HCT116 (cell line): ENCODE data around the gene CFAP300. TPM values are rescaled to one million over a fixed set of nuclear protein-coding genes. Genes with fewer than 3 reads are reported as not detected.

Source experiments
- ATAC-seq: fragments of 200-7000 bp; cut with Tn5 transposase; 2 replicates; pipeline ENCODE4 v1.9.1; 2020; ENCODE audit warnings: mild to moderate bottlenecking, moderate library complexity
- BruUV-seq: library from RNA; stranded (reverse); fragments of 400-500 nt; replicated peaks from 2 replicates; lab custom pipeline; 2021; lab: Mats Ljungman, UMichigan
- CTCF ChIA-PET: fragments of 300-600 bp; sonication (Branson Sonifier 250); formaldehyde crosslinking; loops from one replicate; lab custom pipeline; 2021; ENCODE audit warnings: antibody characterized with exemption; lab: Charles Lee
- POLR2A ChIA-PET: fragments of 300-600, 350-600 bp; sonication (Branson Sonifier 250); formaldehyde crosslinking; loops from one replicate; lab custom pipeline; 2021; ENCODE audit warnings: antibody characterized with exemption; lab: Charles Lee
- RAD21 ChIA-PET, 2 experiments: fragments of 300-600 bp; sonication (Branson Sonifier 250); formaldehyde crosslinking; loops; one replicate each; lab custom pipeline; 2023; ENCODE audit warnings: low total read pairs in 2 of 2; ENCODE audit not compliant: uncharacterized antibody in 2 of 2, unreplicated experiment in 2 of 2, low non-redundant PET in 1 of 2; lab: Charles Lee
- DNase-seq: peaks from one replicate; pipeline ENCODE4 v3.0.0-alpha.2; 2010; ENCODE audit warnings: low read depth, low spot score
- H2AFZ ChIP-seq: fragments of 200-600 bp; shearing (Covaris generic), sonication (generic); 2 replicates; pipeline ENCODE4 v1.6.1; 2017; ENCODE audit warnings: low read depth, mixed run types, mixed read lengths, antibody characterized with exemption, low read length; ENCODE audit not compliant: poor library complexity, severe bottlenecking
- H3K27ac ChIP-seq: 2 replicates; pipeline ENCODE4 v1.5.1; 2012; ENCODE audit warnings: low read depth, low read length
- H3K27me3 ChIP-seq: fragments of 200-600 bp; sonication (generic); 2 replicates; pipeline ENCODE4 v1.6.1; 2016; ENCODE audit warnings: mixed run types, low read length, mixed read lengths; ENCODE audit not compliant: insufficient read depth
- H3K36me3 ChIP-seq, 2 experiments: fragments of 200-500 bp in 1 of 2; fragments of 200-600 bp in 1 of 2; sonication (Bioruptor generic) in 1 of 2; sonication (generic) in 1 of 2; 2 replicates each; pipeline versions ENCODE4 v1.5.1 to v1.6.1; 2014 to 2016; ENCODE audit warnings: low read length in 2 of 2, inconsistent platforms in 1 of 2, mixed read lengths in 1 of 2, mixed run types in 1 of 2; ENCODE audit not compliant: insufficient read depth in 2 of 2, control insufficient read depth in 1 of 2
- H3K4me1 ChIP-seq, 2 experiments: fragments of 200-600 bp in 1 of 2; sonication (generic) in 1 of 2; 2 replicates each; pipeline versions ENCODE4 v1.5.1 to v1.6.1; 2012 to 2017; ENCODE audit warnings: low read length in 2 of 2, inconsistent platforms in 1 of 2, mild to moderate bottlenecking in 1 of 2, mixed read lengths in 1 of 2, mixed run types in 1 of 2, moderate library complexity in 1 of 2; ENCODE audit not compliant: insufficient read depth in 2 of 2, control insufficient read depth in 1 of 2
- H3K4me2 ChIP-seq: fragments of 200-600 bp; sonication (generic); 2 replicates; pipeline ENCODE4 v1.6.1; 2017; ENCODE audit warnings: mixed run types, low read length, mixed read lengths
- H3K4me3 ChIP-seq, 2 experiments: fragments of 200-600 bp in 1 of 2; sonication (generic) in 1 of 2; replicated peaks in 1 of 2; 2 replicates each; pipeline ENCODE4 v1.5.1; 2011 to 2016; ENCODE audit warnings: low read length in 2 of 2, control low read depth in 1 of 2, low read depth in 1 of 2, mild to moderate bottlenecking in 1 of 2, mixed read lengths in 1 of 2, mixed run types in 1 of 2
- H3K79me2 ChIP-seq: fragments of 200-600 bp; sonication (generic); 2 replicates; pipeline ENCODE4 v1.6.1; 2017; ENCODE audit warnings: mild to moderate bottlenecking, mixed run types, low read length, moderate library complexity, mixed read lengths; ENCODE audit not compliant: insufficient read depth
- H3K9ac ChIP-seq: fragments of 200-600 bp; sonication (generic); 2 replicates; pipeline ENCODE4 v1.6.1; 2016; ENCODE audit warnings: low read length, mixed read lengths
- H3K9me2 ChIP-seq: fragments of 200-600 bp; sonication (generic), shearing (Covaris generic); 2 replicates; pipeline ENCODE4 v1.6.1; 2017; ENCODE audit warnings: mixed run types, mild to moderate bottlenecking, moderate library complexity; ENCODE audit not compliant: insufficient read depth
- H3K9me3 ChIP-seq, 2 experiments: fragments of 200-500 bp in 1 of 2; fragments of 200-600 bp in 1 of 2; sonication (Bioruptor generic) in 1 of 2; sonication (generic) in 1 of 2; 2 replicates each; pipeline ENCODE4 v1.6.1; 2014 to 2017; ENCODE audit warnings: low read length in 2 of 2, mixed read lengths in 2 of 2, inconsistent platforms in 1 of 2, low read depth in 1 of 2, mild to moderate bottlenecking in 1 of 2, mixed run types in 1 of 2, moderate library complexity in 1 of 2; ENCODE audit not compliant: control insufficient read depth in 1 of 2, insufficient read depth in 1 of 2
- H4K20me1 ChIP-seq: fragments of 200-600 bp; sonication (generic), shearing (Covaris generic); 2 replicates; pipeline ENCODE4 v1.6.1; 2017; ENCODE audit warnings: mixed run types, mild to moderate bottlenecking, moderate library complexity; ENCODE audit not compliant: insufficient read depth
- CBX3 ChIP-seq: IDR thresholded peaks from 2 replicates; pipeline ENCODE4 v1.6.1; 2012; ENCODE audit warnings: low read depth
- CEBPB ChIP-seq: IDR thresholded peaks from 2 replicates; pipeline ENCODE4 v1.6.1; 2012; ENCODE audit warnings: low read depth
- CTCF ChIP-seq, 3 experiments: fragments of 200-600 bp in 1 of 3; sonication (generic) in 1 of 3; IDR thresholded peaks in 2 of 3; conservative IDR thresholded peaks in 1 of 3; 2 replicates each; pipeline ENCODE4 v1.5.1; 2012 to 2017; ENCODE audit warnings: low read depth in 2 of 3, low read length in 2 of 3, antibody characterized with exemption in 1 of 3, borderline replicate concordance in 1 of 3, control low read depth in 1 of 3, mild to moderate bottlenecking in 1 of 3, mixed read lengths in 1 of 3, mixed run types in 1 of 3, moderate library complexity in 1 of 3; ENCODE audit not compliant: insufficient read depth in 1 of 3
- EGR1 ChIP-seq: IDR thresholded peaks from 2 replicates; pipeline ENCODE4 v1.6.1; 2012; ENCODE audit warnings: low read depth
- ELF1 ChIP-seq: IDR thresholded peaks from 2 replicates; pipeline ENCODE4 v1.6.1; 2012; ENCODE audit warnings: low read depth, borderline replicate concordance
- EZH2 ChIP-seq: fragments of 200-600 bp; sonication (generic); IDR thresholded peaks from 2 replicates; pipeline ENCODE4 v1.6.1; 2017; ENCODE audit warnings: antibody characterized with exemption, mixed run types
- POLR2A ChIP-seq: IDR thresholded peaks from 2 replicates; pipeline ENCODE4 v1.7.0; 2011; ENCODE audit warnings: borderline replicate concordance; ENCODE audit not compliant: insufficient read depth, insufficient read length; ENCODE audit errors: extremely low read depth
- SP1 ChIP-seq: IDR thresholded peaks from 2 replicates; pipeline ENCODE4 v1.6.1; 2012; ENCODE audit warnings: low read depth
- TCF7L2 ChIP-seq: IDR thresholded peaks from 2 replicates; pipeline ENCODE4 v1.7.0; 2011; ENCODE audit warnings: borderline replicate concordance, inconsistent platforms; ENCODE audit not compliant: insufficient read depth, insufficient read length; ENCODE audit errors: extremely low read depth
- ZFX ChIP-seq: fragments of 450-650 bp; IDR thresholded peaks from 2 replicates; pipeline ENCODE4 v1.6.1; 2017
- intact Hi-C: fragments of 100-400 bp; cut with micrococcal nuclease; formaldehyde crosslinking; loops from 2 replicates; pipeline ENCODE4 v1.10.0; 2022
- total RNA-seq: library from RNA; stranded (reverse); gene quantifications from one replicate; pipeline ENCODE4 v1.2.1, GENCODE V29; 2021; ENCODE audit not compliant: unreplicated experiment
- TF ChIP-seq, protein P1 (sequence below): IDR thresholded peaks from 2 replicates; pipeline ENCODE4 v1.6.1; 2011; ENCODE audit warnings: mild to moderate bottlenecking, low read length, moderate library complexity; ENCODE audit not compliant: insufficient replicate concordance; ENCODE audit errors: extremely low read depth
- TF ChIP-seq, protein P2 (sequence below): IDR thresholded peaks from 2 replicates; pipeline ENCODE4 v1.6.1; 2012

Gene CFAP300
- total RNA-seq, 1 experiment from 2014 or later: not detected

- H3K4me2 ChIP-seq: no peak overlapping the region
- TF ChIP-seq TCF7L2 (no peak), CEBPB (no peak), CBX3 (no peak), EGR1 (no peak), CTCF (IDR thresholded peaks at IDR 0.05 in 2 of 3, conservative IDR thresholded peaks at IDR 0.05 in 1 of 3; ENCODE audit: borderline replicate concordance in 1 of 3, insufficient read depth in 1 of 3, low read depth in 2 of 3, low read length in 2 of 3) (no peak), ZFX (no peak), EZH2 (no peak), POLR2A (no peak), SP1 (no peak), ELF1 (no peak)
- TF ChIP-seq, protein P1, sequence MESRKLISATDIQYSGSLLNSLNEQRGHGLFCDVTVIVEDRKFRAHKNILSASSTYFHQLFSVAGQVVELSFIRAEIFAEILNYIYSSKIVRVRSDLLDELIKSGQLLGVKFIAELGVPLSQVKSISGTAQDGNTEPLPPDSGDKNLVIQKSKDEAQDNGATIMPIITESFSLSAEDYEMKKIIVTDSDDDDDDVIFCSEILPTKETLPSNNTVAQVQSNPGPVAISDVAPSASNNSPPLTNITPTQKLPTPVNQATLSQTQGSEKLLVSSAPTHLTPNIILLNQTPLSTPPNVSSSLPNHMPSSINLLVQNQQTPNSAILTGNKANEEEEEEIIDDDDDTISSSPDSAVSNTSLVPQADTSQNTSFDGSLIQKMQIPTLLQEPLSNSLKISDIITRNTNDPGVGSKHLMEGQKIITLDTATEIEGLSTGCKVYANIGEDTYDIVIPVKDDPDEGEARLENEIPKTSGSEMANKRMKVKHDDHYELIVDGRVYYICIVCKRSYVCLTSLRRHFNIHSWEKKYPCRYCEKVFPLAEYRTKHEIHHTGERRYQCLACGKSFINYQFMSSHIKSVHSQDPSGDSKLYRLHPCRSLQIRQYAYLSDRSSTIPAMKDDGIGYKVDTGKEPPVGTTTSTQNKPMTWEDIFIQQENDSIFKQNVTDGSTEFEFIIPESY: no peak
- TF ChIP-seq, protein P2, sequence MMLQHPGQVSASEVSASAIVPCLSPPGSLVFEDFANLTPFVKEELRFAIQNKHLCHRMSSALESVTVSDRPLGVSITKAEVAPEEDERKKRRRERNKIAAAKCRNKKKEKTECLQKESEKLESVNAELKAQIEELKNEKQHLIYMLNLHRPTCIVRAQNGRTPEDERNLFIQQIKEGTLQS: no peak
These were observed 23.5 kb downstream of the CFAP300 start for GRCh38 chr11:102070766-102071165.

More at GRCh38 chr11:102070766-102071165, 23.5 kb downstream of the CFAP300 start:
- no peak overlapping the region for H3K27ac ChIP-seq
- no peaks in the 10 kb centered on the region for H4K20me1 ChIP-seq
- H3K27me3 ChIP-seq: no peaks in the 10 kb centered on the region
- H3K9me2 ChIP-seq: no peaks in the 10 kb centered on the region
- ChIA-PET CTCF (no interaction called here), RAD21 (no interaction called here), POLR2A (no interaction called here)
- H3K9me3 ChIP-seq: peaks cover 0 to 12% of the 10 kb centered on the region in 2 experiments; a peak in 2 of 4 replicates
- no peak overlapping the region for H2AFZ ChIP-seq
- H3K9ac ChIP-seq: no peak overlapping the region
- no peaks in the 10 kb centered on the region for H3K79me2 ChIP-seq
- no peaks in the 10 kb centered on the region for H3K36me3 ChIP-seq
- H3K4me3 ChIP-seq: no peak overlapping the region
- H3K4me1 ChIP-seq: no peaks in the 10 kb centered on the region
- intact Hi-C loops: no loop called here
- DNase-seq (no peak), ATAC-seq (no peak)
- no TSS peak for BruUV-seq
